PC-9 (cell line): ENCODE results near the gene FOXE1. TPM values are rescaled to one million over a fixed set of nuclear protein-coding genes. Genes with fewer than 3 reads are reported as not detected.

Experiments used
- BruUV-seq: library from RNA; stranded (reverse); fragments of 400-500 nt; replicated peaks from 2 replicates; lab custom pipeline; 2021; lab: Mats Ljungman, UMichigan
- CTCF ChIA-PET: fragments of 300-600 bp; sonication (Branson Sonifier 250); formaldehyde crosslinking; loops from one replicate; lab custom pipeline; 2022; ENCODE audit warnings: antibody characterized with exemption; lab: Charles Lee
- POLR2A ChIA-PET: fragments of 300-600 bp; sonication (Branson Sonifier 250); formaldehyde crosslinking; loops from one replicate; lab custom pipeline; 2022; ENCODE audit warnings: antibody characterized with exemption; ENCODE audit not compliant: unreplicated experiment; lab: Charles Lee
- DNase-seq, 2 experiments: peaks; one replicate each; pipeline versions ENCODE4 v3.0.0 to v3.0.0-alpha.2; 2015 to 2022; ENCODE audit warnings: mixed read lengths in 1 of 2
- H2AFZ ChIP-seq: fragments of 200-600 bp; sonication (generic); 2 replicates; pipeline ENCODE4 v1.8.1; 2017; ENCODE audit warnings: antibody characterized with exemption
- H3F3A ChIP-seq: fragments of 200-600 bp; sonication (generic); 2 replicates; pipeline ENCODE4 v1.8.1; 2017; ENCODE audit warnings: antibody characterized with exemption, mild to moderate bottlenecking, low read depth; ENCODE audit not compliant: insufficient read depth
- H3K27ac ChIP-seq: fragments of 200-600 bp; sonication (generic); 2 replicates; pipeline ENCODE4 v1.6.1; 2016; ENCODE audit warnings: mixed run types
- H3K27me3 ChIP-seq: fragments of 200-600 bp; sonication (generic); 2 replicates; pipeline ENCODE4 v1.6.1; 2016; ENCODE audit warnings: low read depth, mixed run types; ENCODE audit not compliant: insufficient read depth
- H3K36me3 ChIP-seq: fragments of 200-600 bp; sonication (generic); 2 replicates; pipeline ENCODE4 v1.6.1; 2016; ENCODE audit warnings: low read depth, mixed run types
- H3K4me1 ChIP-seq: fragments of 200-600 bp; sonication (generic); replicated peaks from 2 replicates; pipeline ENCODE4 v1.6.1; 2016; ENCODE audit warnings: mixed run types; ENCODE audit not compliant: insufficient read depth
- H3K4me2 ChIP-seq: fragments of 200-600 bp; sonication (generic); 2 replicates; pipeline ENCODE4 v1.6.1; 2017; ENCODE audit warnings: mixed run types
- H3K4me3 ChIP-seq: fragments of 200-600 bp; sonication (generic); 2 replicates; pipeline ENCODE4 v1.6.1; 2016; ENCODE audit warnings: mixed run types
- H3K79me2 ChIP-seq: fragments of 200-600 bp; sonication (generic); 2 replicates; pipeline ENCODE4 v1.6.1; 2017; ENCODE audit warnings: low read depth, mixed run types
- H3K9me2 ChIP-seq: fragments of 200-600 bp; sonication (generic); 2 replicates; pipeline ENCODE4 v1.8.1; 2017; ENCODE audit warnings: mild to moderate bottlenecking; ENCODE audit not compliant: insufficient read depth
- H3K9me3 ChIP-seq: fragments of 200-600 bp; sonication (generic); 2 replicates; pipeline ENCODE4 v1.8.1; 2016; ENCODE audit warnings: low read depth; ENCODE audit not compliant: insufficient read depth
- H4K20me1 ChIP-seq: fragments of 200-600 bp; sonication (generic); 2 replicates; pipeline ENCODE4 v1.8.1; 2017; ENCODE audit not compliant: insufficient read depth
- CTCF ChIP-seq: fragments of 200-600 bp; sonication (generic); conservative IDR thresholded peaks from 2 replicates; pipeline ENCODE4 v1.6.1; 2017; ENCODE audit warnings: mixed run types, antibody characterized with exemption, mild to moderate bottlenecking, moderate library complexity
- EZH2 ChIP-seq: fragments of 200-600 bp; sonication (generic); IDR thresholded peaks from 2 replicates; pipeline ENCODE4 v1.8.0; 2017; ENCODE audit warnings: antibody characterized with exemption, low read depth
- intact Hi-C: fragments of 100-400 bp; cut with micrococcal nuclease; formaldehyde crosslinking; loops from one replicate; pipeline ENCODE4 v1.10.0; 2022; ENCODE audit not compliant: unreplicated experiment
- total RNA-seq: library from RNA; stranded (reverse); gene quantifications from 2 replicates; pipeline ENCODE4 v1.2.3, GENCODE V29; 2021

FOXE1 gene
- total RNA-seq, 1 experiment from 2014 or later = 5.7 TPM

GRCh38 chr9:97904725-97905124, 51.7 kb downstream of the FOXE1 start:
- H2AFZ ChIP-seq = no peak overlapping the region
- no peak for DNase-seq
- no peaks in the 10 kb centered on the region for H3K4me1 ChIP-seq
- H3K27ac ChIP-seq = no peak overlapping the region
- no TSS peak for BruUV-seq
- H3F3A ChIP-seq = no peaks in the 10 kb centered on the region
- 0 out of 2 replicates have a peak, but pooled peaks cover 4% of the 10 kb centered on the region for H3K79me2 ChIP-seq
- CTCF ChIA-PET = no interaction called here
- peaks cover 4% of the 10 kb centered on the region; the same call in 1 of the 2 replicates for H3K36me3 ChIP-seq
- POLR2A ChIA-PET = interaction anchor here (0.5 kb wide), 1 partner anchor 1077 kb away, joined by 3 read pairs; no protein-coding TSS in a partner anchor
- H3K27me3 ChIP-seq = no peaks in the 10 kb centered on the region
- no peaks in the 10 kb centered on the region for H3K9me2 ChIP-seq
- no peaks in the 10 kb centered on the region; the same call in none of the 2 replicates for H4K20me1 ChIP-seq
- H3K4me2 ChIP-seq = no peak overlapping the region
- TF ChIP-seq EZH2 (no peak), CTCF (no peak)
- H3K9me3 ChIP-seq = no peaks in the 10 kb centered on the region
- intact Hi-C loops = loop anchor here (5.0 kb wide), 1 partner anchor 102 kb away; no protein-coding TSS in a partner anchor
- no peak overlapping the region for H3K4me3 ChIP-seq

GRCh38 chr9:97905228-97905627, 52.2 kb downstream of the FOXE1 start:
- CTCF ChIA-PET = no interaction called here
- Histone ChIP-seq H3K4me1 (no peaks in the 10 kb centered on the region), H3K27ac (no peak overlapping the region), H3K9me2 (no peaks in the 10 kb centered on the region), H3K27me3 (no peaks in the 10 kb centered on the region), H2AFZ (no peak overlapping the region), H3K36me3 (peaks cover 4% of the 10 kb centered on the region; the same call in 1 of the 2 replicates), H4K20me1 (no peaks in the 10 kb centered on the region; the same call in none of the 2 replicates), H3F3A (no peaks in the 10 kb centered on the region), H3K79me2 (0 out of 2 replicates have a peak, but pooled peaks cover 4% of the 10 kb centered on the region), H3K4me2 (no peak overlapping the region), H3K9me3 (no peaks in the 10 kb centered on the region), H3K4me3 (no peak overlapping the region)
- no TSS peak for BruUV-seq
- TF ChIP-seq EZH2 = no peak
- no peak for TF ChIP-seq CTCF
- intact Hi-C loops = no loop called here
- POLR2A ChIA-PET = interaction anchor here (0.5 kb wide), 1 partner anchor 1076 kb away, joined by 3 read pairs; no protein-coding TSS in a partner anchor
- no peak for DNase-seq

Other genes with a start within 250 kb of the FOXE1 start
- 17.0 and 19.3 TPM in 2 replicates for gene TSTD2, start 219.9 kb upstream of the FOXE1 start, total RNA-seq
- 38.6 and 40.2 TPM in 2 replicates for gene NCBP1, start 219.4 kb upstream of the FOXE1 start, total RNA-seq
- gene XPA, start 155.9 kb upstream of the FOXE1 start, total RNA-seq = 11.6 and 17.4 TPM in 2 replicates
- 12.0 and 15.8 TPM in 2 replicates for gene TRMO, start 69.3 kb downstream of the FOXE1 start, total RNA-seq
- not detected in 2 replicates for gene HEMGN, start 84.9 kb downstream of the FOXE1 start, total RNA-seq
- gene ANP32B, start 130.1 kb downstream of the FOXE1 start, total RNA-seq = 280 and 284 TPM in 2 replicates
- gene NANS, start 203.5 kb downstream of the FOXE1 start, total RNA-seq = 74.6 and 84.9 TPM in 2 replicates